IPS-15b (cell line): Measurements from ENCODE around the gene ADAMTSL5.
"Not testable (repeated sequence)": the region's sequence is repeated elsewhere in the genome, so short reads cannot be mapped to it uniquely, and the experiment has no call there.

Experiments used
- H3K27me3 ChIP-seq: one replicate; pipeline ENCODE4 v1.6.1; 2013; ENCODE audit warnings: low read length; ENCODE audit not compliant: control insufficient read depth, insufficient read depth
- H3K36me3 ChIP-seq: one replicate; pipeline ENCODE4 v1.6.1; 2013; ENCODE audit warnings: low read length; ENCODE audit not compliant: control insufficient read depth, insufficient read depth
- H3K4me1 ChIP-seq: one replicate; pipeline ENCODE4 v1.6.1; 2013; ENCODE audit warnings: mild to moderate bottlenecking, low read length; ENCODE audit not compliant: control insufficient read depth, insufficient read depth
- H3K4me3 ChIP-seq: one replicate; pipeline ENCODE4 v1.5.1; 2013; ENCODE audit warnings: low read depth, low read length
- H3K9ac ChIP-seq: one replicate; pipeline ENCODE4 v1.6.1; 2013; ENCODE audit warnings: low read depth, mild to moderate bottlenecking, low read length
- H3K9me3 ChIP-seq: one replicate; pipeline ENCODE4 v1.6.1; 2013; ENCODE audit warnings: mild to moderate bottlenecking, low read length; ENCODE audit not compliant: control insufficient read depth, insufficient read depth

Gene ADAMTSL5

GRCh38 chr19:1549332-1549945 lies 36.6 kb upstream of the ADAMTSL5 start:
- Histone ChIP-seq H3K9me3 (no peaks in the 10 kb centered on the region), H3K4me1 (no peaks in the 10 kb centered on the region), H3K27me3 (no peaks in the 10 kb centered on the region), H3K9ac (no peak overlapping the region), H3K4me3 (no peak overlapping the region), H3K36me3 (no peaks in the 10 kb centered on the region)

DNA sequence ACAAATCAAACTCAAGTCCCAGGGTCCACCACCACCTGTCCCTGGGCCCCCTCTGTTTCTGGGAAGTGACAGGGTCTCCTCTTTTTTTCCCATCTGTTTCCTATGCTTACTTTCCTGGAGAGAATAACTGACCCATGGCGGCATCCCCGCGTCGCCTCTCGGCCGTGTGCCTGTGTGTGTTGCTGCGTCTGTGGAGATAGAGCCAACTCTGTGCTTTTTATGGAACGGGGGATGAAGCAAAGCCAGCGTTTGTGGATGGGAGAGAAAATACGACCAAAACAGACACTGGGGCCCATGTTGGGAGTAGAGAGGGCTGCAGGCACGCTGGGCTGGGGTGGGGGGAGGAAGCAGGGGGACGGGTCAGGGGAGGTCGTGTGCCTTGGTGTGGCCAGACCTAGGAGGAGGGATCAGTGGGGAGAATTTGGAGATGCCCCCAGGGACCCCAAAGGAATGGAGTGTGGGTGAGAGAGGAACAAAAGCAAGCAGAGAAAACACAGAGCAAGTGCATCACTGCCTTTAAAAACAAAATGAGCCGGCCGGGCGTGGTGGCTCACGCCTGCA lies 27.6 kb upstream of the ADAMTSL5 start:
- Histone ChIP-seq H3K9me3 (no peaks in the 10 kb centered on the region), H3K4me3 (no peak overlapping the region), H3K4me1 (no peaks in the 10 kb centered on the region), H3K9ac (no peak overlapping the region), H3K27me3 (no peaks in the 10 kb centered on the region), H3K36me3 (no peaks in the 10 kb centered on the region)

- not testable (repeated sequence) for H3K9me3 ChIP-seq, H3K4me3 ChIP-seq
These were observed 26.9 kb upstream of the ADAMTSL5 start for GRCh38 chr19:1539749-1540148.

GRCh38 chr19:1538978-1539377 lies 26.2 kb upstream of the ADAMTSL5 start:
- no peak overlapping the region for H3K9ac ChIP-seq
- no peaks in the 10 kb centered on the region for H3K27me3 ChIP-seq
- H3K9me3 ChIP-seq: no peaks in the 10 kb centered on the region
- H3K4me3 ChIP-seq: no peak overlapping the region
- H3K36me3 ChIP-seq: no peaks in the 10 kb centered on the region
- no peaks in the 10 kb centered on the region for H3K4me1 ChIP-seq

More at GRCh38 chr19:1539749-1540148, 26.9 kb upstream of the ADAMTSL5 start:
- not testable (repeated sequence) for H3K9ac ChIP-seq, H3K27me3 ChIP-seq, H3K4me1 ChIP-seq, H3K36me3 ChIP-seq

DNA sequence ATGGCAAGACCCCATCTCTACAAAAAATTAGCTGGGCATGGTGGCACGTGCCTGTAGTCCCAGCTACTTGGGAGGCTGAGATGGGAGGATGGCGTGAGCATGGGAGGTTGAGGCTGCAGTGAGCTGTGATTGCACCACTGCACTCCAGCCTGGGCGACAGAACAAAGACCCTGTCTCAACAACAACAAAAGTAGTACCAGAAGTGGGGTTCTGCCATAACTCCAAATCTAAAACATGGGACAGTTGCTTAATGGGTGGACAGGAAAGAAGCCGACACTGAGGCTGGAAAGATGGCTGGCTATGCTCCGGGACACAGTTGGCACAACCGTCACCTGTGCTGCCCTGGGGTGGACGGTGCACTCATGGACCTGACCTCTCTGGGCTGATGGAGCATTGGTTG lies 22.9 kb upstream of the ADAMTSL5 start:
- H3K4me1 ChIP-seq, H3K4me3 ChIP-seq, H3K9ac ChIP-seq, H3K9me3 ChIP-seq, H3K36me3 ChIP-seq, H3K27me3 ChIP-seq: not testable (repeated sequence)

DNA sequence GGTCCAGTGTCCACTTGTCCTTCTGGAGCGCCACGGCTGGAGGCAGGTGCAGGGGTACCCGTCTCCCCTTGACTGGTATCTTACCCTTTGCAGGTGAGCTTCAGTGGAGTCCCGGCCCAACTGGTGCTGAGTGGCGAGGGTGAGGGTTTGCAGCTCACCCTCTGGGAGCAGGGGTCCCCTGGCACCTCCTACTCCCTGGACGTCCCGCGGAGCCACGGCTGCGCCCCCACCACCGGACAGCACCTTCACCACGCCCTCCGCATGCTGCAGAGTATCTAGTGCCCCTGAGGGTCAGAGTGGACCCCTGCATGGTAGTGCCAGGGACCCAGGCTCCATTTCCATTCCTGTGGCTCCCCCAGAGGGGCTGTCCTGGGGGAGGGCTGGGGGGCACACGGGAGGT lies 22.2 kb upstream of the ADAMTSL5 start:
- H3K4me3 ChIP-seq: no peak overlapping the region
- no peaks in the 10 kb centered on the region for H3K27me3 ChIP-seq
- H3K9me3 ChIP-seq: no peaks in the 10 kb centered on the region
- H3K9ac ChIP-seq: no peak overlapping the region
- no peaks in the 10 kb centered on the region for H3K36me3 ChIP-seq
- H3K4me1 ChIP-seq: no peaks in the 10 kb centered on the region

- Histone ChIP-seq H3K4me3 (no peak overlapping the region), H3K27me3 (no peaks in the 10 kb centered on the region), H3K4me1 (no peaks in the 10 kb centered on the region), H3K36me3 (no peaks in the 10 kb centered on the region), H3K9ac (no peak overlapping the region), H3K9me3 (no peaks in the 10 kb centered on the region)
These were observed 20.8 kb upstream of the ADAMTSL5 start for GRCh38 chr19:1533510-1534150.

GRCh38 chr19:1532003-1532402 lies 19.2 kb upstream of the ADAMTSL5 start:
- no peaks in the 10 kb centered on the region for H3K36me3 ChIP-seq
- no peaks in the 10 kb centered on the region for H3K4me1 ChIP-seq
- H3K9ac ChIP-seq: no peak overlapping the region
- no peak overlapping the region for H3K4me3 ChIP-seq
- no peaks in the 10 kb centered on the region for H3K27me3 ChIP-seq
- no peaks in the 10 kb centered on the region for H3K9me3 ChIP-seq

- no peaks in the 10 kb centered on the region for H3K27me3 ChIP-seq
- H3K4me3 ChIP-seq: no peak overlapping the region
- no peaks in the 10 kb centered on the region for H3K4me1 ChIP-seq
- H3K9me3 ChIP-seq: no peaks in the 10 kb centered on the region
- no peaks in the 10 kb centered on the region for H3K36me3 ChIP-seq
- H3K9ac ChIP-seq: no peak overlapping the region
These were observed 18.8 kb upstream of the ADAMTSL5 start for GRCh38 chr19:1531587-1531986.

GRCh38 chr19:1530856-1531255 lies 18.0 kb upstream of the ADAMTSL5 start:
- H3K9ac ChIP-seq, H3K36me3 ChIP-seq, H3K4me3 ChIP-seq, H3K27me3 ChIP-seq, H3K9me3 ChIP-seq, H3K4me1 ChIP-seq: not testable (repeated sequence)

DNA sequence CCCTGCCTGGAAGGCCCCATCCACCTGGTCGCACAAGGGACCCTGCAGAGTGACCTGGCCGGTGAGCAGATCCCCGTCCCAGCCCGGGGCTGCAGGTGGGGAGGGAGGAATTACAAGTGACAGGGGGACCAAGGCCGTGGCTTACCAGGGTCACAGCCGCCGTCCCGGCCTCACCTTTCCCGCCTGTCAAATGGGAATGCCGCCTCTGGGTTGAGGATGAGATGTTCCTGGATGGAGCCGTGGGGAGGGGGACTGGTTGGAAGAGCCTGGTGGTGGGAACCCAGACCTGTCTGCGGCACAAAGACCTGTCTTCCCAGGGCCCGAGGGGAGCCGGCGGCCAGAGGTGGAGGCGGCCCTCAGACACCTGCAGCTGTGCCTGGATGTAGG lies 16.6 kb upstream of the ADAMTSL5 start:
- Histone ChIP-seq H3K27me3 (peaks cover 9% of the 10 kb centered on the region), H3K9ac (no peak overlapping the region), H3K4me3 (no peak overlapping the region), H3K36me3 (no peaks in the 10 kb centered on the region), H3K9me3 (no peaks in the 10 kb centered on the region), H3K4me1 (no peaks in the 10 kb centered on the region)
